Measurements from ENCODE around the gene GRK1.

GRCh38 chr13:113642563-113642962 is 24.5 kb upstream of the GRK1 start:
- TF ChIP-seq CTCF (IDR thresholded peaks at IDR 0.05) = no peak
- no peak for TF ChIP-seq POLR2A (IDR thresholded peaks at IDR 0.05)

Data from heart left ventricle (tissue), 13 donors.